Activated CD4-positive, CD25-positive, alpha-beta regulatory T cell treated with anti-CD3 and anti-CD28 coated beads, Interleukin-2, amount 50 U/mL, for 24 hours (primary cell): ENCODE results near the gene RPS6KC1.
"Not testable (repeated sequence)": the region's sequence is repeated elsewhere in the genome, so short reads cannot be mapped to it uniquely, and the experiment has no call there.

Experiments used
- ATAC-seq, 2 donors: fragments of 150-1000 bp; cut with Tn5 transposase; one replicate each; pipeline ENCODE4 v1.10.0; 2021; ENCODE audit warnings: mild to moderate bottlenecking in 1 of 2, moderate library complexity in 1 of 2

RPS6KC1 gene

DNA sequence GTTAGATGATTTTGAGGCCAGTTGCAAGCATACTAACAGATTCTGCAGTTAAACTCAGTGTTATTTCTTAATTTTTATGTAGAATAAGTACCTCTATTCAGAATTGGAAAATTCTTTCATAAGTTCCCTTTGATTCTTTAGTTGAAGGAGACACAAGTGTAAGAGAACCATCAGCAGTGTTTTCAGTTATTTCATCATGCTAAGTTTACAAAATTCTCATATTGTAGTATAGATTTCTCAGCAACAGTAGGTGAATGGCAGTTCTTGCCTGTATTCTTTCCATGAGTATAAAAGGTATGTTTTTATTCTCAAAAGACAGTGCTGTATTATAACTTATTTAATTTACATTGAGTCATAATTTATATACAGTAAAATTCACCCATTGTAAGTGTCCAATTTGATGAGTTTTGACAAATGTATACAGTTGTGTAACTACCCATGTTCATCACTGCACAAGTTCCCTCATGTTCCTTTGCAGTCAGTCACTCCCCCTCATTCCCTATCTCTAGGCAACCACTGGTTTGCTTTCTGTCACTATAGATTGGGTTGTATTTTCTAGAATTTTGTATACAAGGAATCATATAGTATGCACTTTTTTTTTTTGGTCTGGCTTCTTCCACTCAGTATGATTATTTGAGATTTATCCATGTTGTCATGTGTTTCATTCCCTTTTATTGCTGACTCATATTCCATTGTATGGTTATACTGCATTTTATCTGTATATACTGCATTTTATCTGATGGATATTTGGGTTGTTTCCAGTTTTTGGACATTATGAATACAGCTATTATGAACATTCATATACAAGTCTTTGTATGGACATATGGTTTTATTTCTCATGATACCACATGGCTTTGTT lies 3.9 kb downstream of the RPS6KC1 start:
- no peak for ATAC-seq

DNA sequence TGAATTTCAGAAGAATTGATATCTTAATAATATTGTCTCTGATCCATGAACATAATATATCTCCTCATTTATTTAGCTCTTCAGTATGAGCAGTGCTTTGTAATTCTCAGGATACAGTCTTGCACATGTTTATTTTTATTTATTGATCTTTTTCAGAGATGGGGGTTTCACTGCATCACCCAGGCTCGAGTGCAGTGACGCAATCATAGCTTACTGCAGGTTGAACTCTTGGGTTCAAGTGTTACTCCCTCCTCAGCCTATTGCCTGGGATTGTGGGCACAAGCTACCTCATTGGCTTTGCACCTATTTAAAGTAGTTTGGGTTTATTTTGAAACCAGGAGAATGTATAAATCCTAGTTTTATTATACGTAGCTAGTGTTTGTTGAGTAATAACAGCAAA lies 4.7 kb downstream of the RPS6KC1 start:
- no peak for ATAC-seq

DNA sequence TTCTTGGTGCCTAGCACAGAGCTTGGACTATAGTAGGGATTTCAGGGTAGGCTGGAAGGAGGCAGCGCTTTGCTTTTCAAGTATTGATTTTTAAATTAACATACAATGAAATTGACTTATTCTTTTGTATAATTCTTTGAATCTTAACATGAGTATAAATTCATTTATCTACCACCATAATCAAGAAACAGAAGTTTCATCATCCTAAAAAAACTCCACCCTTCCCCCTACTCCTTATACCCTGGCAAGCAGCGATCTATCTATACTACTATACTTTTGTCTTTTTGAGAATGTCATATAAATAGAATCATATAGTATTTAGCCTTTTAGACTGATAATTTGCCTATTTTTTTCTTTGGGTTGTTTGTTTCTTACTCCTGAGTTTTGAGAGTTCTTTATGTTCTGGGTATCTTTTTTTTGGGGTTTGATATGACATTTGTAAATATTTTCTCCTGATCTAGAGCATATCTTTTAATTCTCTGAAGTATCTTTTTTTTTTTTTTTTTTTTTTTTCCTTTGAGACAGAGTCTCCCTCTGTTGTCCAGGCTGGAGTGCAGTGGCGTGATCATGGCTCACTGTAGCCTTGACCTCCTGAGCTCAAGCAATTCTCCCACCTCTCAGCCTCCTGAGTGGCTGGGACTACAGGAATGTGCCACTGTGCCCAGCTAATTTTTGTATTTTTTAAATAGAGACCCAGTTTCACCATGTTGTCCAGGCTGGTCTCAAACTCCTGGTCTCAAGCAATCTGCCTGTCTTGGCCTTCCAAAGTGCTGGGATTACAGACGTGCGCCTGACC lies 6.4 kb downstream of the RPS6KC1 start:
- no peak for ATAC-seq

DNA sequence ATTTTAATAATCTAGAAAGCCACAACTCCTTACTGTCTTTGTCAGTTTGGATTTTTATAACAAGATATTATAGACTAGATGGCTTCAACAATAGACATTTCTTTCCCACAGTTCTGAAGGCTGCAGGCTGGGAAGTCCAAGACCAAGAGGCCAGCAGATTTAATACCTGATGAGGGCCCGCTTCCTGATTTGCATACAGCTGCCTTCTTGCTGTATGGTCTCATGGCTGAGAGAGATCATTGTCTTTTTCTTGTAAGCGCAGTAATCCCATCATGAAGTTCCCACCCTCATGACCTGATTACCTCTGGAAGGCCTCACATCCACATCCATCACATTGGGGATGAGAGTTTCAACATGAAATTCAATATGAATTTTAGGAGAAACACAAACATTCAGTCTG lies 9.8 kb downstream of the RPS6KC1 start:
- no peak for ATAC-seq

DNA sequence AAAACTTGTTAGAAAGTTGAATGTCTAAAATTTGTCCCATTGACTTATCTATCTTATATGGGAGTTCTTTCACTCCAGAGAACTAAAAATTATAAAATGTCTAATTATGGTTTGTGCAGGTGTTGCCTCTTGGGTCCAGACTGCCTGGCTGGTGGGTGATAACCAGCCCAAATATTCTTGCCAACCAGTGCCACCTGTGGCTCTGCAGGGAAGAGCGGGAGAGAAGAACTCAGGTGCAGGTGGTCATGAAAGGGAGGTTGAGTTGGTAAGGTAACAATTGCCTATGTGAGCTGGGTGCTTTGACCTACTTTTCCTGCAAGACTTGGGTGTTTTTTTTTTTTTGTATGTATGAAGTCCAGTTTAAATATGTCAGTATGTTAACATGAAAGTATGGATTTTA lies 10.2 kb downstream of the RPS6KC1 start:
- ATAC-seq = no peak

DNA sequence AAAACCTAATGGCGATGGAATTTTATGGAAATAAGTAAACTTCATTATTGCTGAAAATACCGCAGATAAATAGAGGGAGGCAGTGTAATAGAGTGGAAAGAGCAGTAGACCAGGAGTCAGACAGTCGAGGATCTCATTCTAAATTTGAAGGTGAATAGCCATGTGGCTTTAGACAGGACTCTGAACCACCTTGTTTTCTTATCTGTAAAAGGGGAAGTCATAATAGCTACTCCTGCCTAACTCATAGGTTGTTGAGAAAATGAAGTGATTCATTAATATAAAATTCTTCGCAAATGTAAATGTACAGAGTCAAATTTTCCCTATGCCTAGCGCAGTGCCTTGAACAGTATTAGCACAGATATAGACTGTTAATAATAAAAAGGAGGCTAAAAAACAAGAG lies 14.8 kb downstream of the RPS6KC1 start:
- ATAC-seq = no peak

DNA sequence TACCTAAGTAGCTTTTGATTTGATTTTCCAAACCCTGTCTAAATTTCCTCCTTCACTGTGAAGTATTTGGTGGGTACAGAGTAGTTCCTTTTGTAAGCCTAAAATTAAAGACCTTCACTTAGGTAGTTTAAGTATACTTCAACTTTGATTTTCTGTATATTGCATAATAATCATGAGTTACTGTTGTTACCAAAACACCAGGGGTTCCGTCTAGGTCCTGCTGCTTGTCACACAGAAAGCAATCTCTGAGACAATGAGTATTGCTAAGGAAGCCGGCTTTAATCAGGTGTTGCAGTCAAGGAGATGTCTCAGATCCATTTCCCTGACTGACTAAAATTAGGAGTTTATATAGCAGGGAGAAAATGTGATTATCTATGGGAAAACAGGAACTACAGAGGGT lies 15.3 kb downstream of the RPS6KC1 start:
- ATAC-seq = no peak

DNA sequence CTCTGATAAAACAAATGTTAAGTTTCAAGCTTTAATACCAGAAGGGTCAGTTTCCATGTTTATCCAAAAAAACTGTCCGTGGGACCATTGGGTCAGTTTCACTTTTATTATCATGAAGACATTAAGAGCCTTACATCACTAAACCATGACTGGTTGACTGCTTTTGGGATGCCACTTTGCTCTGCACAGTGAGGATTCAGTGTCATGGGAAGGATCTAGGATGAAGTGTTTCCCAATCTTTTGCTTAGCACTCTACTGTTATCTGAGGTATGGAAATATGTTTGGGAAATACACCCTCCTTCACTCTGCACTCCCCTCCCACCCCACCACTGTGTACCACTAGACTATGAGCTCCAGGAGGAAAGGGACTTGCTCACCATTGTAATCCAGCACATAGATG lies 16.3 kb downstream of the RPS6KC1 start:
- no peak for ATAC-seq

DNA sequence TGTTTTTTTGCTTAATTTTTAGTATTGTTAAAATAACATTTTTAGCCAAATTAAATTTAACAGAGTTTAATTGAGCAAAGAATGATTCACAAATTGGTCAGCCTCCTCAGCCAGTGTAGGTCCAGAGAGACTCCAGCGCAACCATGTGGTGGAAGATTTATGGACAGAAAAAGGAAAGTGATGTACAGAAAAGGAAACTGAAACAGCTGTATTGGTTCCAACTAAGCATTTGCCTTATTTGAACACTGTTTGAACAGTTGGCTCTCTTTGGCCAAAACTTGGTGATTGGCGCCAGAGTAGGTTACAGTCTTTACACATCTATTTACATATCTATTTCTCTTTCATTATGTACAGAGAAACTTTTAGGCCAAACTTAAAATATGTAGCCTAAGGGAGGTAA lies 19.4 kb downstream of the RPS6KC1 start:
- ATAC-seq = peak in 1 of 2 donors; percentile 24

DNA sequence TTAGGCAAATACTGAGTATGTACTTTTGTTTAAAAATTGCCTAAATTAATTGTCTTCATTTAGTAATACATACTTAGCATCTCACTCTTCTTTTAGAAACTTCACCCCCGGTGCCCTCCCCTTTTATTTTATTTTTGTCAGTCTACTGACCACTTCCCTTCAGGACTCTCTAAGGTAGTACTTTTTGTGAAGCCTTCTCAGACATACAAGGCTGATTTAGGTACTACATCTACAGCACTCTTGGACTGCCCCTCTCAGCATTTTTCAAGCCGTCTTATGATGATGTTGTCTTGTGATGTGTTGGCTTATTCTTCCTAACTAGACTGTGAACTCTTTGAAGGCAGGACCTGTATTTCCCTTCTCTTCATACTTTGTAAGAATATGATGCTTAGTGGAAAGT lies 24.7 kb downstream of the RPS6KC1 start:
- no peak for ATAC-seq

DNA sequence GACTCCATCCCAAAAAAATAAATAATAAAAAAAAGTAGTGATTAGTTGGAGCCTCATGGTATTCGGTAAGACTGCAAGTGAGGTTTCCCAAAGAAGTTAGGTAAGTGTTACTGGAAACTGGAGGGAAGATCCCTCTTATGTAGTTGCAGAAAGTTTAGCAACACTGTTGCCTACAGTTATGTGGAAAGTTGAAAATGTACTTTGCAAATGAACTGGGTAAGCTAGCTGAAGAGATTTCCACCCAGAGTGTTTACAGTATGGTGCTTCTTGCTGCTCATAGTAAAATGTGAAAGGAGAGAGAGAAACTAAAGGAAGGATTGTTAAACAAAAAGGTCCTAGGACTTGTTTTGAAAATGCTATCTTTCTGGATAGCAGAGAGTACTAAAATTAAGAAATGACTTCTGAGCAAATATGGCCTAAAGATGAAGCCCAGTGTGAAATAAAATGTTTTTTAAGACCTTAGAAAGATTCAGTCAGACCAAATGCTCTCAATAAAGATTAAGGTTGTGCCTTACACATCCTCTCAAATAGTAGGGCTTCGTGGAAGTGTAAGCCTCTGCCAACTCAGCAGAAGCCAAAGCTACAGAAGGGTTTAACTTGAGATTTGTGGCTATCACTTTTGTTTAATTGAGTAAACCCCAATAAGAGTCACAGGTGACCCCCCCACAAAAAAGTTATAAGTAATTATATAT lies 31.5 kb downstream of the RPS6KC1 start:
- ATAC-seq = no peak

DNA sequence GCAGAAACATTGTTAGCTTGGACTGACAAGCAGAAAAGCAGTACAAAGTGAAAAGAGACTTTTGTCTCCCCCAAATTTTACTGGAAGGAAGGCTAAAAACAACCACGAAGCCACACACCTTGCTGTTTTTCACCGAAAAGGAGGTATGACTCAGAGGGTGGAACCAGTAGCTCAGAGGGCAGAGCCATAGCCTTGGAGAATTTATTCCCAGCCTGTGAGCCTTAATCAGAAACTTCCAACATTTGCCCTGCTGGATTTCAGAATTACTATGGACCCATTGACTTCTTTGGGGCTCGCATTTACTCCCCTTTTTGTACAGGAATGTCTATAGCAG lies 32.0 kb downstream of the RPS6KC1 start:
- no peak for ATAC-seq

DNA sequence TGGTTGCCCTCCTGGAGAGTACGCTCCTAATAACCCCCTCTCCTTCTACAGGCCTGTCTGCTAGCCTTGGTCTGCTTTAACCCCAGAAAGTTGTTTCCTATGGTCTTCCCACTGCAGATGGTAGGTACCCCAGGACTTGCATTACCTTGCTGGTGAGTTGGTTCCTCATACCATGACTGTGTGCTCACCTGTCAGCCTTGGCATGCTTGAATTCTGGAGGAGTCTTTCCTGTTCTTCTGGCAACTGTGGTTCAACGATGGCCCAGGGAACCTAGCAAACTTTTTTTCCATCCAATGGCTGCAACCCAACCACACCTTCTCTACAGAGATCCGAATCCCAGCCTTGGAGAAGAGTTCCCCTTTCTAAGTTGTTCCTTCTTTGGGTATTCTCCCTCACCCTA lies 36.9 kb downstream of the RPS6KC1 start:
- no peak for ATAC-seq

DNA sequence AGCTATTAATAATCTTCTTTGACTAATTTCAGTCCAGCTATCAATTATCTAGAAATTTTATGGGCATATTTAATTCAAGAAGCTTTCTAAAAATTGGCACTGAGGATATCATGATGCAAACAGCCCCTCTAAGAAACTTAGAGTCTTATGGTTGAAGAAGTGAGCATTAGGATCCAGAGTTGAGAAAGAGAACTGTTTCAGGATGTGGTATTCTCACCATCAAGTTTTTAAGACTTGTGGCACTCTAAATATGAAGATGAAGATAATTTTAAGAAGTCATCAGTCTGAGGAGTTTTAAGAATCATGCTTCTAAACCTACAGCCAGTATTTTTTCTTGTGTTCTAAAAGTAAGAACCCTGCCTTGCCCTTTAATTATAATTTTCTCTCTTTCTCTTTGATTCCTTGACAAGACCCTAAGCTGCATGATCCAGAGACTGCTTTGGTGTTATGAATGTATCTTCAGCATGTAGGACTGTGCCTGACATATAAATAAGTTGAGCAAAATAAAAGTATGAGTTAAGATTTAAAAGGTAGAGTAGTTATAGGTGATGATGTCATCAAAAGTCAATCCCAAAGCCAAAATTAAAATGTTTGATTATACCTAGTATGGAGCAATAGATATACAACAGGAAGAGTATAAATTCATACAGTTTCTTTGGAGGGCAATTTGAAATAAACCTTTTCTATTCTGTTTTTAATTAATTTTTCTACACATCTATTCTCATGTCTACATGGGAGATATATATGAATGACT lies 39.1 kb downstream of the RPS6KC1 start:
- no peak for ATAC-seq

DNA sequence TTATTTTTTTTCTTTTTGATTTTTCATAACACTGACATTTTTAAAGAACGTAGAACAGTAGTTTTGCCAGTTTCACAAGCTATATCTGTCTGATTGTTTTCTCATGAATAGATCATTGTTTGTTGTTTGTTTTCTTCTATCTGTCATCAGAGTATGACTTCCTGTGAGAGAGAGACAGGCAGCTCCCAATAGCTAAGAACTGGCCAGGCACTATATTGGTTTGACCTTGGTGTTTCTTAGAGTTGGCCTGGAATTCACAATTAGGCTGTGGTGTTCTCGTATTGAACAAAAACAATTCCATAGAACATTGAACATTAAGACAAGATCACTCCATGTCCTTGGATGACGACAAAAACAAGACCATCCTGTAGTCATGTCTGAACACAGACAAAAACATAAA lies 43.4 kb downstream of the RPS6KC1 start:
- ATAC-seq = no peak

DNA sequence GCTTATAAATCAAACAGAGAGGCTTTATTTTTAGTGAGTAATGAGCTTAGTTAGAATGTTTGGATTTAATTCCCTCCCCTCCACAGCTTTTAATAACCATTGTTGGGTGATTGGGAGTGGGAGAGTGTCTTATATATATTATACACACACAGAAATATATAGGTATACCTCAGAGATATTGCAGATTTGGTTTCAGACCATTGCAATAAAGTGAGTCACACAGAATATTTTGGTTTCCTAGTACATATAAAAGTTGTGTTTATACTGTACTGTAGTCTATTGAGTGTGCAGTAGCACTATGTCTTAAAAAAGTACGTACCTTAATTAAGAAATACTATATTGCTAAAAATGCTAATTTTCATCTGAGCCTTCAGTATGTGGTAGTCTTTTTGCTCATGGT lies 44.4 kb downstream of the RPS6KC1 start:
- ATAC-seq = no peak

DNA sequence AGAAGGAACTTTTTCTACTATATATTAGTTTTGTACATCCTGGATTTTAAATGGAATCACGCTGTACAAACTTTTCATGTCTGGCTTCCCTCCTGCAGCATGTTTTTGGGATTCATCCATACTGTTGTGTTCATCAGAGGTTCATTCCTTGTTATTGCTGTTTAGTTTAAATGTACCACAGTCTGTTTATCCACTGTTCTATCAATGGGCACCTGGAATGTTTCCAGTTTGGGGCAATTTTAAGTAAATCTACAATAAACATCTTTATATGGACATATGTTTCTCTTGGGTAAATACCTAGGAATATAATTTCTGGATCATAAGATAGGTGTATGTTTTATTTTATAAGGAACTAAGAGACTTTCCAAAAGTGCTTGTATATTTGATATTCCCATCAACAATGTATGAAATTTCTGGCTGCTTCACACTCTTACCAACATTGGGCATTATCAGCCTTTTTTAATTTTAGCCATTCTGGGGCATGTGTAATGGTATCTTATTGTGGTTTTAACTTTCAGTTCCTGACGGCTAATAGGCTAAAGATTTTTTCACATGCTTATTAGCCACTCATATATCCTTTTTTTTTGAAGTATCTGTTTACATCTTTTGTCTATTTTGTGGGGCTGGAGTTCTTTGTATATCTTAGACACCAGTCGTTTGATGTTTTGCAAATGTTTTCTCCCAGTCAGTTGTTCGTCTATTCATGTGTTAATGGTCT lies 48.8 kb downstream of the RPS6KC1 start:
- ATAC-seq = no peak

DNA sequence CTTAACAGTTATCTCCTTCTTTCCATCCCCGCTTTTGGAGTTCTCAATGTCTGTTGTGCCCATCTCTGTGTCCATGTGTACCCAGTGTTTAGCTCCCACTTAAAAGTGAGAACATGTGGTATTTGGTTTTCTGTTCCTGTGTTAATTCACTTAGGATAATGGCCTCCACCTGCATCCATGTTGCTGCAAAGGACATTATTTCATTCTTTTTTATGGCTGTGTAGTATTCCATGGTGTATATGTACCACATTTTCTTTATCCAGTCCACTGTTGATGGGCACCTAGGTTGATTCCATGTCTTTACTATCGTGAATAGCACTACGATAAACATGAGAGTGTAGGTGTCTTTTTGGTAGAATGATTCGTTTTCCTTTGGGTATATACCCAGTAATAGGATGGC lies 49.5 kb downstream of the RPS6KC1 start:
- ATAC-seq = not testable (repeated sequence)

DNA sequence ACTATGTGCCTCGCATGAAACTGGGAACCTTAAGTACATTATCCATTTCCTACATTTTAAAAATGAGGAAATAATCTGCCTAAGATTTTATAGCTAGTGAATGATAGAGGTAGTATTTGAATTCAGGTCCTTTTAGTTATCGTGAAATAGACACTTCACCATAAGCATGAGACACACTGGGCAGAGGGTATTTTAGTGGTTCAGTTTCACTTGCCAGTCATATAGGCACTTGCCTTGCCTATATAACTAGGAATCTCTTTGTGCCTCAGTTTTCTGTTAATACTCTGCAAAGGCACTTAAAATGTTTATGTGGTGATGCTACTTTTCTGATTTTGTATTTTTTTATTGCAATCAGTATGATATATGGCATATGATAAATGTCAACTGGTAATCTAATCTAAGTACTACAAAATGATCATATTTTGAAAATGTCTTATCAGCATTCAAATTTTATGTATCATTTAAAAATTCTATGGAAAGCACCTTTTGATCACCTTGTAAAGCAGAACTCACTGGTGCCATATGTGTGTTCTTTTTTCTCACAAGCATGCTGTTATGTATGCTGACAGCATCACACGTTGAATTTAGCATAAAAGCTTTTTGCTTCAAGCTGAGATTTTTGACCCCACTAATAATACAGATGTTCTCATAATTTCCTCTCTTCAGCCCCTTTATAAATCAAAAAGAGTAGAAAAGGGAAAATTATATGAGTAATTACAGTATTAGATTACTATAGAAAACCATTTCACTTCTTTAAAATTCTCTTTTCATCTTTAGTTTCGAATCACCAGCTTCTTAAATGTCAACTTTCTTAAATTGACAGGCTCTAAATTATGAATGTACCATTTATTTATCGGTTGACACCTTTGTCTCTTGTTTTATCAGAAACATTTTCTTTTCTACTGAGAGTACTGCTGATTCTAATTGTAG lies 52.6 kb downstream of the RPS6KC1 start:
- peak; percentile 56 to 78 for ATAC-seq

DNA sequence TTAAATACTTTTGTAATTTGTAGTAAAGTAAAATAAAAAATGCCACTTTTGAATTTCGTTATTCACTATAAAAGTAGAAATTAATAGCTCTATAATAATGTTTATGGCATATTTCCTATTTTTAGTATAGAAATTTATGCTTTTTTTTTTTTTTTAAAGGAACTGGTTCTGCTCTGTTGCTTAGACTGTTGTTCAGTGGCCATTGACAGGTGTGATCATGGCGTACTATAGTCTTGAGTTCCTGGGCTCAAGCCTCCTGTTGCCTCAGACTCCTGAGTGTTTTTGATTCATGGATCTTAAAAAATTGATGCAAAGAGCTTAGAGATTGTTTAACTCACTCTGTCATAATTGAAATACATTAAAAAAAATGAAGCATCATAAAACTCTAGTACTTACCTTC lies 53.6 kb downstream of the RPS6KC1 start:
- no peak for ATAC-seq

DNA sequence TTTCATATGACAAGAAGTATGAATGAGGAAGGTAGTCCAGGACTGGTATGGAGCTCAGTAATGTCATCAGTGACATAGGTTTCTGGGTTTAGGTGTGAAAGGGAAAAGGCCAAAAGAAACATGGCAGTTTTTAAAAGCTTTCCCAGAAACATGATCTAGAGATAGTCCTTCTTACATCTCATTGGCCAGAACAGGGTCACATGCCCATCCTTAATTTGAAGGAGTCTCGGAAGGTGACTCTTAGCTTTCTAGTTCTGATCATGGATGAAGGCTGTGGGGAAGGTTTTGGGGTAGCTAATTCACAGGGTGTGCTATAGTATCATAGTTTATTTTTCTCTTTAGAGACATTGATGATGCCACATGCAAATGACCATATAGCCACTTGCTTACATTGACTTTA lies 55.3 kb downstream of the RPS6KC1 start:
- ATAC-seq = no peak
